A172 (cell line): ENCODE measurements around the gene ALDH9A1. TPM values are rescaled to one million over a fixed set of nuclear protein-coding genes. Genes with fewer than 3 reads are reported as not detected.

ENCODE experiments used
- DNase-seq: peaks from one replicate; pipeline ENCODE4 v3.0.0-alpha.2; 2015; ENCODE audit warnings: low spot score
- total RNA-seq: library from RNA; depleted of rRNA; stranded (reverse); fragments of >200 nt; shearing (Covaris generic); gene quantifications from 2 replicates; pipeline ENCODE4 v1.2.3, GENCODE V29; 2014; rRNA removed

ALDH9A1 gene
- total RNA-seq, 1 experiment from 2014 or later: 89.2 TPM

- no peak for DNase-seq
Observed at GRCh38 chr1:165623624-165624023, 74.7 kb downstream of the ALDH9A1 start.

GRCh38 chr1:165619647-165620151 lies 78.7 kb downstream of the ALDH9A1 start:
- DNase-seq: no peak

- no peak for DNase-seq
Observed at GRCh38 chr1:165616987-165617546, 81.3 kb downstream of the ALDH9A1 start.

GRCh38 chr1:165616054-165616612 lies 82.2 kb downstream of the ALDH9A1 start:
- no peak for DNase-seq

Other genes starting within 250 kb of the ALDH9A1 start
- gene LRRC52, start 154.6 kb downstream of the ALDH9A1 start, total RNA-seq: not detected in 2 replicates
- 224 and 279 TPM in 2 replicates for gene MGST3, start 67.3 kb downstream of the ALDH9A1 start, total RNA-seq
- gene TMCO1, start 70.3 kb upstream of the ALDH9A1 start, total RNA-seq: 226 and 266 TPM in 2 replicates
- 71.3 and 104 TPM in 2 replicates for gene UCK2, start 129.1 kb upstream of the ALDH9A1 start, total RNA-seq